ENCODE data around the gene SYNE1. TPM values are rescaled to one million over a fixed set of nuclear protein-coding genes. Genes with fewer than 3 reads are reported as not detected.

SYNE1 gene
- total and polyA plus RNA-seq, 8 donors: 79.1 to 201 (median 104) TPM

DNA sequence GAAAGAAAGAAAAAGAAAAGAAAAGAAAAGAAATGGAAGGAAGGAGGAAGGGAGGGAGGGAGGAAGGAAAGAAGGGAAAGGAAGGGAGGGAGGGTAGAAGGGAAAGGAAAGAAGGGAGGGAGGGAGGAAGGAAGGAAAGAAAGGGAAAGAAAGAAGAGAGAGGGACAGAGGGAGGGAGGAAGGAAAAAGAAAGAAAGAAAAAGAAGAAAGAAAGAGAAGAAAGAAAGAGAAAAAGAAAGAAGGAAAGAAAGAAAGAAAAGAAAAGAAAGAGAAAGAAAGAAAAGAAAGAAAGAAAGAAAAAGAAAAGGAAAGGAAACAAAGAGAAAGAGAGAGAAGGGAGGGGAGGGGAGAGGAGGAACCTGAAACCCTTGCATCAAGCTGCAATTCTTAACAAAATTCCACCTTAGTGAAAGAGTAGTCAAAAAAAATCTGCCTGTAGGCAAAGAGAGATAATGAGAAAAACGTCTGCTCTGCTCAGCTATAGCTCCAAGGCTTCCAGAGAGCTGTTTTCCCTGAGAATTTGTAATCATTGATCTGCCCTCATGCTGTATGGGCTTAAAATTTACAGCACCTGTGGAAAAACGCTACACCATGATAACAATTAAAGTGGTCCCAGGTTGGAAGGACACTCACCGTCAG is 43.8 kb upstream of the SYNE1 start:
- H3K4me3 ChIP-seq: no peak overlapping the region
- H3K9me3 ChIP-seq: no peaks in the 10 kb centered on the region
- intact Hi-C loops (cut with DNase I): no loop called here
- TF ChIP-seq CTCF (IDR thresholded peaks at IDR 0.05): no peak
- no peak for ATAC-seq
- DNase-seq: no peak
- H3K4me1 ChIP-seq: no peaks in the 10 kb centered on the region
- H3K36me3 ChIP-seq: no peaks in the 10 kb centered on the region
- H3K27me3 ChIP-seq: no peaks in the 10 kb centered on the region
- H3K27ac ChIP-seq: no peak overlapping the region

DNA sequence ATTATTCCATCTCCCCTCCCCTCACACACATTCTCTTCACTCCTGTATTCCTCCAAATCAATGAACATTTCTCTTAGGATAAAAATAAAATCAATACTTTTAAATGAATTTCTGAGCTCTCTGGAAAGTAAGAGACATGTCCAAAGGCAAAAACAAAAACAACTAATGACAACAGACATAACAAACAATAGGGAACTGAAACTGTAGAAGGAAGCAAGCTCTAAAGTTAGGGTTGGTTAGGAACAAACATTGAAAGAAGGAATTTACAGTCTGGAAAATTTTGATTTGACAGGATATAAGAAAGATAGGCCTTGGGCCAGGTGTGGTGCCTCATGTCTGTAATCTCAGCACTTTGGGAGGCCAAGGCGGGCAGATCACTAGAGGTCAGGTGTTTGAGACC is 43.0 kb upstream of the SYNE1 start:
- ATAC-seq (no peak), DNase-seq (no peak)
- Histone ChIP-seq H3K27ac (no peak overlapping the region), H3K9me3 (no peaks in the 10 kb centered on the region), H3K36me3 (no peaks in the 10 kb centered on the region), H3K27me3 (no peaks in the 10 kb centered on the region), H3K4me1 (no peaks in the 10 kb centered on the region), H3K4me3 (no peak overlapping the region)
- TF ChIP-seq CTCF (IDR thresholded peaks at IDR 0.05): no peak
- intact Hi-C loops (cut with DNase I): no loop called here

GRCh38 chr6:152673236-152673635 is 36.1 kb upstream of the SYNE1 start:
- intact Hi-C loops (cut with DNase I): no loop called here
- no peak overlapping the region for H3K4me3 ChIP-seq
- no peak overlapping the region for H3K27ac ChIP-seq
- no peaks in the 10 kb centered on the region for H3K36me3 ChIP-seq
- H3K27me3 ChIP-seq: no peaks in the 10 kb centered on the region
- no peak for DNase-seq
- H3K9me3 ChIP-seq: no peaks in the 10 kb centered on the region
- ATAC-seq: no peak
- H3K4me1 ChIP-seq: no peaks in the 10 kb centered on the region
- no peak for TF ChIP-seq CTCF (IDR thresholded peaks at IDR 0.05)

- no peak for ATAC-seq
- TF ChIP-seq CTCF (IDR thresholded peaks at IDR 0.05): no peak
- intact Hi-C loops (cut with DNase I): no loop called here
- DNase-seq: no peak
- no peaks in the 10 kb centered on the region for H3K27me3 ChIP-seq
- H3K9me3 ChIP-seq: peaks cover 0 to 6% of the 10 kb centered on the region in 2 donors
- H3K36me3 ChIP-seq: no peaks in the 10 kb centered on the region
- H3K4me3 ChIP-seq: no peak overlapping the region
- H3K4me1 ChIP-seq: no peaks in the 10 kb centered on the region
- H3K27ac ChIP-seq: no peak overlapping the region
Observed at GRCh38 chr6:152671171-152671570, 34.0 kb upstream of the SYNE1 start.

DNA sequence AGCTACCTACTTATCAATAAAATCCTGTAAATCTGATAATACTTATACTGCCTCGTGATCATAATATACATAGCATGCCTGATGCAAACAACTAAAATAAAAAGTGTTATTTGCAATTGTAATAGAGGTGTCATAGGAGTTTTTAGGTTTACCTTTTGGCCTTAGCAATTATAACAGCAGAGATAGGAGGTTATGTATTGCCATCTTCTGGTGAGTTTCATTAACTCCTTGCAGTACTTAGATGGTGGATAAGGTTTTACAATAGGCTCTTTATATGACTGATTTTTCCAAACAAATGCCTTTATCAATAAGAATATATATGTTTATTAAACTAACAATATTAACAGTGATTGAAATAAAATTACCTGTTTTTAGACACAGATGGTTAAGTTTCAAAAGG is 32.7 kb upstream of the SYNE1 start:
- Histone ChIP-seq H3K4me3 (no peak overlapping the region), H3K27me3 (no peaks in the 10 kb centered on the region), H3K27ac (no peak overlapping the region), H3K36me3 (no peaks in the 10 kb centered on the region), H3K4me1 (no peaks in the 10 kb centered on the region), H3K9me3 (peaks cover 0 to 6% of the 10 kb centered on the region in 2 donors)
- DNase-seq (peak in 2 of 4 donors; percentile 2 to 10), ATAC-seq (peak; percentile 64)
- peak in 1 of 2 donors; percentile 25 for TF ChIP-seq CTCF (IDR thresholded peaks at IDR 0.05)
- intact Hi-C loops (cut with DNase I): no loop called here

Data from left lung (tissue), 10 donors.